Trophoblast cell (in vitro differentiated cells and primary cell): Measurements from ENCODE around the gene ZC3H18.
A peak's percentile ranks its signal among the peaks of the same experiment; 100 is the strongest.

Source experiments
- DNase-seq, 2 donors: peaks; one replicate each; pipeline ENCODE4 v3.0.0-alpha.2; 2016
- H2AFZ ChIP-seq: 2 replicates; pipeline ENCODE4 v1.6.1; 2013; ENCODE audit warnings: low read length, moderate library complexity, mild to moderate bottlenecking; ENCODE audit not compliant: insufficient read depth, poor library complexity
- H2AK5ac ChIP-seq: 2 replicates; pipeline ENCODE4 v1.6.1; 2013; ENCODE audit warnings: mild to moderate bottlenecking, low read length
- H2BK120ac ChIP-seq: 2 replicates; pipeline ENCODE4 v1.6.1; 2013; ENCODE audit warnings: low read length, mild to moderate bottlenecking, moderate library complexity; ENCODE audit not compliant: insufficient read depth, poor library complexity
- H2BK12ac ChIP-seq: 2 replicates; pipeline ENCODE4 v1.6.1; 2013; ENCODE audit warnings: mild to moderate bottlenecking, low read length, moderate library complexity
- H2BK5ac ChIP-seq: 2 replicates; pipeline ENCODE4 v1.6.1; 2013; ENCODE audit warnings: low read length, low read depth, moderate library complexity, mild to moderate bottlenecking; ENCODE audit not compliant: poor library complexity
- H3K14ac ChIP-seq: 2 replicates; pipeline ENCODE4 v1.6.1; 2013; ENCODE audit warnings: mild to moderate bottlenecking, low read length
- H3K18ac ChIP-seq: 2 replicates; pipeline ENCODE4 v1.6.1; 2013; ENCODE audit warnings: mild to moderate bottlenecking, low read length
- H3K23ac ChIP-seq: 2 replicates; pipeline ENCODE4 v1.6.1; 2013; ENCODE audit warnings: low read length
- H3K27ac ChIP-seq: 2 replicates; pipeline ENCODE4 v1.5.1; 2013; ENCODE audit warnings: low read depth, mild to moderate bottlenecking, inconsistent platforms, low read length, moderate library complexity
- H3K27me3 ChIP-seq: 2 replicates; pipeline ENCODE4 v1.6.1; 2013; ENCODE audit warnings: inconsistent platforms, mild to moderate bottlenecking, low read length, moderate library complexity; ENCODE audit not compliant: insufficient read depth
- H3K36me3 ChIP-seq, 2 experiments: 1 replicate in 1 of 2; 2 replicates in 1 of 2; pipeline ENCODE4 v1.6.1; 2013; ENCODE audit warnings: low read length in 2 of 2, mild to moderate bottlenecking in 2 of 2, moderate library complexity in 1 of 2; ENCODE audit not compliant: insufficient read depth in 2 of 2, control insufficient read depth in 1 of 2
- H3K4ac ChIP-seq: 2 replicates; pipeline ENCODE4 v1.6.1; 2013; ENCODE audit warnings: low read depth, mild to moderate bottlenecking, low read length, moderate library complexity
- H3K4me1 ChIP-seq, 2 experiments: 1 replicate in 1 of 2; 2 replicates in 1 of 2; pipeline ENCODE4 v1.6.1; 2013; ENCODE audit warnings: low read length in 2 of 2, mild to moderate bottlenecking in 2 of 2, moderate library complexity in 1 of 2; ENCODE audit not compliant: insufficient read depth in 2 of 2, control insufficient read depth in 1 of 2
- H3K4me2 ChIP-seq: 2 replicates; pipeline ENCODE4 v1.6.1; 2013; ENCODE audit warnings: inconsistent platforms, mild to moderate bottlenecking, low read length, moderate library complexity
- H3K4me3 ChIP-seq: 2 replicates; pipeline ENCODE4 v1.5.1; 2013; ENCODE audit warnings: mild to moderate bottlenecking, low read depth, low read length, inconsistent platforms
- H3K79me1 ChIP-seq: one replicate; pipeline ENCODE4 v1.6.1; 2013; ENCODE audit warnings: low read length
- H3K79me2 ChIP-seq: 2 replicates; pipeline ENCODE4 v1.6.1; 2013; ENCODE audit warnings: low read length, mild to moderate bottlenecking; ENCODE audit not compliant: control insufficient read depth, insufficient read depth, poor library complexity
- H3K9ac ChIP-seq: 2 replicates; pipeline ENCODE4 v1.6.1; 2013; ENCODE audit warnings: mild to moderate bottlenecking, low read length
- H3K9me3 ChIP-seq: 2 replicates; pipeline ENCODE4 v1.6.1; 2013; ENCODE audit warnings: low read depth, mild to moderate bottlenecking, control low read depth, inconsistent platforms, low read length; ENCODE audit not compliant: insufficient read depth
- H4K12ac ChIP-seq: 2 replicates; pipeline ENCODE4 v1.6.1; 2013; ENCODE audit warnings: low read depth, mild to moderate bottlenecking, low read length, moderate library complexity
- H4K8ac ChIP-seq: 2 replicates; pipeline ENCODE4 v1.6.1; 2013; ENCODE audit warnings: low read depth, mild to moderate bottlenecking, low read length, moderate library complexity
- H4K91ac ChIP-seq: one replicate; pipeline ENCODE4 v1.6.1; 2013; ENCODE audit warnings: low read depth, mild to moderate bottlenecking, low read length, moderate library complexity
- WGBS: extraction: QIAGEN DNeasy Blood & Tissue Kit; methylation state at CpG from one replicate; pipeline ENCODE4 v1.1.7; 2013; ENCODE audit warnings: missing lambda C conversion rate; ENCODE audit not compliant: insufficient read length, insufficient coverage; ENCODE audit errors: extremely low coverage; 5-methylcytosine and 5-hydroxymethylcytosine counted together

The ZC3H18 gene

GRCh38 chr16:88570691-88571092, 489 bp downstream of the ZC3H18 start:
- no peak overlapping the region for H3K14ac ChIP-seq
- no peak overlapping the region for H2AK5ac ChIP-seq
- peak overlapping the region; percentile 100 for H3K4me2 ChIP-seq
- H3K27ac ChIP-seq = peak overlapping the region; percentile 48
- H4K12ac ChIP-seq = peak overlapping the region; percentile 93
- peak overlapping the region; percentile 67 for H2BK5ac ChIP-seq
- H3K4me1 ChIP-seq = peaks cover 3 to 13% of the 10 kb centered on the region in 2 experiments
- peak overlapping the region; percentile 97 for H2AFZ ChIP-seq
- H3K79me1 ChIP-seq = peaks cover 6% of the 10 kb centered on the region
- peak overlapping the region; percentile 98 for H3K9ac ChIP-seq
- no peaks in the 10 kb centered on the region for H3K27me3 ChIP-seq
- H4K8ac ChIP-seq = peak overlapping the region; percentile 100
- H3K36me3 ChIP-seq = peaks cover 6 to 11% of the 10 kb centered on the region in 2 experiments
- H3K9me3 ChIP-seq = peaks cover 2% of the 10 kb centered on the region
- H2BK12ac ChIP-seq = no peak overlapping the region
- H3K18ac ChIP-seq = peak overlapping the region; percentile 30
- DNase-seq = peak in 1 of 2 donors; percentile 24
- peaks cover 8% of the 10 kb centered on the region for H3K79me2 ChIP-seq
- H3K23ac ChIP-seq = no peak overlapping the region
- peak overlapping the region; percentile 36 for H4K91ac ChIP-seq
- H2BK120ac ChIP-seq = no peak overlapping the region
- no CpG with 5 or more reads among the region's 35 CpGs for WGBS
- peak overlapping the region; percentile 100 for H3K4me3 ChIP-seq
- peak overlapping the region; percentile 87 for H3K4ac ChIP-seq

GRCh38 chr16:88575251-88575650, 5.0 kb downstream of the ZC3H18 start:
- Histone ChIP-seq H3K27ac (no peak overlapping the region), H3K79me1 (peaks cover 4% of the 10 kb centered on the region), H2BK5ac (no peak overlapping the region), H4K91ac (no peak overlapping the region), H2AFZ (no peak overlapping the region), H3K27me3 (no peaks in the 10 kb centered on the region), H2BK12ac (no peak overlapping the region), H3K18ac (no peak overlapping the region), H3K36me3 (peaks cover 36 to 52% of the 10 kb centered on the region in 2 experiments), H3K4me2 (no peak overlapping the region), H3K79me2 (peaks cover 5% of the 10 kb centered on the region), H3K23ac (no peak overlapping the region), H3K9me3 (no peaks in the 10 kb centered on the region), H3K9ac (no peak overlapping the region), H2BK120ac (no peak overlapping the region), H3K4me1 (peaks cover 0 to 6% of the 10 kb centered on the region in 2 experiments), H3K4ac (no peak overlapping the region), H2AK5ac (no peak overlapping the region), H3K14ac (no peak overlapping the region), H3K4me3 (no peak overlapping the region), H4K12ac (no peak overlapping the region), H4K8ac (no peak overlapping the region)
- WGBS = no CpG with 5 or more reads among the region's 11 CpGs
- DNase-seq = no peak

GRCh38 chr16:88576307-88576706, 6.1 kb downstream of the ZC3H18 start:
- H3K27me3 ChIP-seq = no peaks in the 10 kb centered on the region
- no peak overlapping the region for H2AK5ac ChIP-seq
- H3K79me2 ChIP-seq = peaks cover under 1% of the 10 kb centered on the region
- no peak overlapping the region for H2AFZ ChIP-seq
- no peak overlapping the region for H4K91ac ChIP-seq
- no peak overlapping the region for H3K23ac ChIP-seq
- DNase-seq = no peak
- no peak overlapping the region for H2BK120ac ChIP-seq
- H3K9me3 ChIP-seq = no peaks in the 10 kb centered on the region
- no peak overlapping the region for H3K14ac ChIP-seq
- no peak overlapping the region for H3K4me2 ChIP-seq
- no peak overlapping the region for H4K8ac ChIP-seq
- no CpG with 5 or more reads among the region's 13 CpGs for WGBS
- H3K18ac ChIP-seq = no peak overlapping the region
- H2BK12ac ChIP-seq = no peak overlapping the region
- H3K36me3 ChIP-seq = peaks cover 43 to 61% of the 10 kb centered on the region in 2 experiments
- no peaks in the 10 kb centered on the region for H3K79me1 ChIP-seq
- no peak overlapping the region for H3K9ac ChIP-seq
- peaks cover 0 to 3% of the 10 kb centered on the region in 2 experiments for H3K4me1 ChIP-seq
- H4K12ac ChIP-seq = no peak overlapping the region
- no peak overlapping the region for H3K4ac ChIP-seq
- H3K27ac ChIP-seq = no peak overlapping the region
- H2BK5ac ChIP-seq = no peak overlapping the region
- no peak overlapping the region for H3K4me3 ChIP-seq

- Histone ChIP-seq H2BK120ac (no peak overlapping the region), H3K23ac (no peak overlapping the region), H4K91ac (no peak overlapping the region), H4K12ac (no peak overlapping the region), H3K27me3 (no peaks in the 10 kb centered on the region), H2AFZ (no peak overlapping the region), H3K4me2 (no peak overlapping the region), H3K14ac (no peak overlapping the region), H3K27ac (no peak overlapping the region), H4K8ac (no peak overlapping the region), H3K9me3 (no peaks in the 10 kb centered on the region), H3K18ac (no peak overlapping the region), H3K4ac (no peak overlapping the region), H2BK5ac (no peak overlapping the region), H3K4me3 (no peak overlapping the region), H3K36me3 (peaks cover 50 to 65% of the 10 kb centered on the region in 2 experiments), H2BK12ac (no peak overlapping the region), H3K79me1 (no peaks in the 10 kb centered on the region), H3K79me2 (no peaks in the 10 kb centered on the region), H3K9ac (no peak overlapping the region), H3K4me1 (no peaks in the 10 kb centered on the region), H2AK5ac (no peak overlapping the region)
- DNase-seq = no peak
- WGBS = no CpG with 5 or more reads among the region's 20 CpGs
These were observed 7.0 kb downstream of the ZC3H18 start for GRCh38 chr16:88577166-88577565.
